Measurements from ENCODE around the gene CREB5.
"Not testable (repeated sequence)": the region's sequence is repeated elsewhere in the genome, so short reads cannot be mapped to it uniquely, and the experiment has no call there.

The CREB5 gene

GRCh38 chr7:28588602-28589001, 176.3 kb downstream of the CREB5 start:
- no peak for DNase-seq

DNA sequence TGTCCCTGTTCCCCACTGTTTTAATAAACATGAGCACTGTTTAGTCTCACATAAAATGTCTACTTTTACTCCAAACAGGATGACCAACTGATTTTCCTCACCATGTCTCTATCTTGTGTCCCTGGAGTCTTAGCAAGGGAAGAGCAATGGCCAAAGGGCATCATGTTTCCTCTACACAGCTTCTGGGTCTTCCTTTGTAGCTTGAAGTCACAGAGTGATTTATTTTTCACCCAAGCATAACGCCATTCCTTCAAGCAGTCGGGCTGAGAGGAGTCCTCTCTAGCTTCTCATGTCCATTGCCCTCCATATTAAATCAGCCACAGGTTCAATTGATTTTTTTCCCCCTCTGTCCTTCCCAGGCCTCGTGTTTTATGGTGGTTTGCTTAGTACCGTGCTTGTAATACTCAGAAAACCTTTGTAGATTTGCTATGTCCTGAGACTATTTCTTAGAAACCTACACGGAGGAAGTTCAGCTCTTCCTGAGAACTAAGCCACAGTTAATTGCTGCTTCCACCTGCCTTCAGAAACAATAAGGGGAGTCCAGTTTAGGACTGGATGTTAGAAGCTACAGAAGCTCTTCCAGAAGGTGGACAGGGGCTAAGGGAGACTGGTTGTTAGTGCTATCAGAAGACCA, 178.8 kb downstream of the CREB5 start:
- DNase-seq = no peak

DNA sequence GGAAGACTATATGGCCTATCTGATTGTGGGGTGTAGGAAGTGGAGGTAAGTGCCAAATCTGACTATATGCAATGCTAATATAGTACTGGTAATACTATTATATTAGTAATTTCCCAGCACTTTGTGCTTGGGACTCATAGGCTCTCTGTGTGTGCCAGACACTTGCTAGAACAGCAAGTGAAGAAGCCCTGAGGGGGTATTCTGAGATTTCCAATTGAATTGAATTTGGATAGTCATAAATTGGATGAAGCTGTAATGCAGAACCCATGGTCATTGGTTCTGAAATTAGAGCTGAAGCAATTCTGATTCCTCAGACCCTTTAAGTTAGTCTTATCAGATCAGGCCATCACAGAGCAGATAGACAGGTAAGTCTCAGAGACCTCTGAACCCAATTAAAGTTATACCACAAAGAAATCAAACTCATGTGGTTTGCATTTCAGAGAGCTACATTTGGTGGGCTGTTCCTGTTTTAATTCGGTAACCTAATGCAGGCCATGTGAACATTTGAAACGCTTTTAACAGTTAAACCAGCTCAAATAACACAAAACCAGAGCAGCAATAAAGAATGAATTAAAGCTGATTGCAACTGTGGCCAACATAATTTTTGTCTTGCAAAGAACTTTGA, 179.5 kb downstream of the CREB5 start:
- DNase-seq = no peak

DNA sequence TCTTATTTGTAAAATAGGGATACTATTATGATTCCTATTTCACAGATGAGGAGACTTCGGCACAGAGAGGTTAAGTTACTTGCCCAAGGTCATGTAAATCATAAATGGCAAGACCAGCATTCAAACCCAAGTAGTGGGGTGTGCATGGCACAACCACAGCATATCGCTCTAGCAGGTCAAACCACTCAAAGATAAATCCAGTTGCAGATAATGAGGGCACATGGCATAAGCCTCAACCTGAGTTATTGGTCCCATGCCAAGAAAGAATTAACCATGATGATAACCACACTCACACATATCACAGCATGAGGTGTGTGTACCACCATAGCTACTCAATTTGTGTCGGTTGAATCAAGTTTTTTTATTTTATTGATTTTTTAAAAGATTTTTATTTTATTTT, 180.5 kb downstream of the CREB5 start:
- DNase-seq = no peak

GRCh38 chr7:28595076-28595475, 182.8 kb downstream of the CREB5 start:
- DNase-seq = no peak

DNA sequence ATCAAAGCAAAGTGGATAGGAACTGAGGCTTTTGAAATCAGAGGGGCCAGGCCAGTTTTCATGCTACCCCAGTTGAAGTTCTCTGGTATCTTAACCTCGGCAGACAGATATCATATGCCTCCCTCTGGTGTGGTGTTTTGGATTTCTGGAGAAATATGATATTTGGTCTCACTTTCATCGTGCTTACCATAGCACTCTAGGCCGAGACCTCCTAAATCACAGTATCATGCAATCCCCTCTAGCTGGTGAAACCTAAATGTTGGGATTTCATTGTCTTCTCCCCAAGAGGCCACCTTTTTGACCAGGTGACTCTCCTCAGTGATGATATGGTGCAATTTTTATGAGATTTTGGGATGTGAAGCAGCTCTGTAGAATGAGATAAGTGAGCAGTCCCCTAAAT, 183.5 kb downstream of the CREB5 start:
- no peak for DNase-seq

DNA sequence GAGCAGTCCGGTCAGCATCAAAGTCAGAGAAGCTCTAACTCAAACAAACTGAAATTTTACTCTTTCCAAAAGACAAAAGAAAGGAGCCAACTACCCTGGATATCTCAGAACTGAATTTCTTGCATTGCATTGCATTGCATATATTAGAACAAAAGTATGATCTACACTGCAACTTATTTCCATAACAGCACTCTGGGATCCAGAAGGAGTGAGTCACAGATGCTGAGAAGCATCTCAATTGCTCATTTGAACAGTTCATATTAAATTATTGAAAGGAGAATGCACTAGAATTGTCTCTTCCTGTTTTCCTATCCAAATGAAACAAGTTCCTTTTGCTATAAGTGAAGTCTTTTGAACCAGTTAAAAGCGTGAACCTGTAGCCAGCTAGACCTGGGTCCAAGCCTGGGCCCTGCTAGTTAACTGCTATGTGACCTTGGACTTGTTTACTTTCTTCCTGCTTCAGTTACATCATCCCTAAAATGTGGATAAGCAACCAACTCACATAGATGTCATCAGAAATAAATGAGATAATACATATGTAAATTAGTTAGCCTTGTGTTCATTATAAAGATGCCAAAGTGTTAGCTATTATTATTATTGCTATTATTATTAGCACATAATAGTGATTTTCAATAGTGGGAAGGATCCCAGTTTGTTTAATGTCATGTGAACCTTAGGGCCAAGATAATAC, 184.1 kb downstream of the CREB5 start:
- no peak for DNase-seq

- no peak for DNase-seq
These were observed 185.0 kb downstream of the CREB5 start for GRCh38 chr7:28597284-28597683.

GRCh38 chr7:28598037-28598436, 185.7 kb downstream of the CREB5 start:
- not testable (repeated sequence) for DNase-seq

GRCh38 chr7:28598586-28598985, 186.3 kb downstream of the CREB5 start:
- no peak for DNase-seq

- no peak for DNase-seq
These were observed 187.1 kb downstream of the CREB5 start for GRCh38 chr7:28599411-28599810.

DNA sequence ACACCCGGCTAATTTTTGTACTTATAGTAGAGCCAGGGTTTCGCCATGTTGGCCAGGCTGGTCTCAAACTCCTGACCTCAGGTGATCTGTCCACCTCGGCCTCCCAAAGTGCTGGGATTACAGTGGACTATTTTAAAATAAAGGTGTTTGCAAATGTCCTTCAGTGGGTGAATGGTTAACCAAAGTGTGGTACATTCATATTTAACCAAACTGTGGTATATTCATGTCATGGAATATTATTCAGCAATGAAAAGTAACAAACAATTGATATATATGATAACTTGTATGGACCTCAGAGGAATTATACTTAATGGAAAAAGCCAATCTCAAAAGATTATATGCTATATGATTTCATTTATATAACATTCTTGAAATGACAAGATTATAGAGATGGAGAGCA, 190.0 kb downstream of the CREB5 start:
- DNase-seq = no peak

GRCh38 chr7:28605427-28606085, 193.2 kb downstream of the CREB5 start:
- no peak for DNase-seq

DNA sequence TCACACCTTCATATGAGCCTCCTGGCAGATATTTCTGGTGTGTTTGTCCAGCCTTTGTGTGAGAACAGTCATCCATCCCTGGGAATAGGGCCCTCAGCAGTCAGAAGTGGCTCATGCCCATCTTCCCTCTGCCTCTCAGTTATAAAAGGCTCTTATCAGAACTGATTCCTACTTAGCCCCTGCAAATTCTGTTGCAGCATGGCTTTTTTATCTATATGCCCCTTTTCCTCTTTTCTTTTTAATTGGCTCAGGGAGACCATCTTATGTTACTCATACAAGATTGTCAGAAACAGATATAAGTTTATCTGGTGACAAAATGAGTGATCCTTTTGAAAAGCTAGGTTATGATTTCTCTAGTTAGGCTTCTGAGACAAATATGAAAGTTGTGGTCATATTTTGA, 194.1 kb downstream of the CREB5 start:
- no peak for DNase-seq

DNA sequence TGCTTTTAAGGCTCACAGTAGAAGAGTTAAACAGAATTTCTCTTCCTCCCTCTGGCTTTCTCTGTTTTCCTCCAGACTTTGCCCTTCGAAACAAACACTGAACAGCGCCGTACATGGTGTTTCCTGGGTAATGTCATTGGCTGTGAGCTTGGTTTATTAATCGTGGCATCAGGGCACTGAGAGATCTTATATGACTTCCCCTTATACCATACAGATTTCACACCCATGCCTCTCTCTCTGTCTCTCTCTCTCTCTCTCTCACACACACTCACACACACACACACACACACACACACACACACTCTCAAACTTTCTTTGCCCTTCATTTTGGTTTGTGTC, 195.5 kb downstream of the CREB5 start:
- no peak for DNase-seq

- no peak for DNase-seq
These were observed 195.9 kb downstream of the CREB5 start for GRCh38 chr7:28608237-28608656.

GRCh38 chr7:28608731-28609130, 196.4 kb downstream of the CREB5 start:
- no peak for DNase-seq

DNA sequence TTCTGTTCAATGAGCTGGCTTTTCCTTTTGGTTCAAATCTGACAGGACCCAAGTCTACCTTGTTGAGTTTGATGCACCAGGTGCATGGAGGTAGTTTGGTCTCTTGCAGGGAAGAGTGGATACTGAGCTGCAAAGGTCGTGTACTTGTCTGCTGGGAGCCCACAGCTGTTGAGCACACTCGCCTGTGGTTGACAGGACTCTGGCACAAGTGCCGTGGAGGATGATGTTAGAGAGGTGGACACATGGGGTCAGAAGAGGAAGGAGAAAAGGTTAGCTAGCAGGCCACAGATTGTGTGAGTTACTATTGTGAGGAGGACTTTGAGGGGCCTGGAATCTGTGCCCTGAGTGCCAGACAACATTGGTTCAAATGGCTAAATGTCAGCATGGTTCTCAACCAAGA, 197.3 kb downstream of the CREB5 start:
- no peak for DNase-seq

GRCh38 chr7:28611399-28611897, 199.1 kb downstream of the CREB5 start:
- DNase-seq = not testable (repeated sequence)

DNA sequence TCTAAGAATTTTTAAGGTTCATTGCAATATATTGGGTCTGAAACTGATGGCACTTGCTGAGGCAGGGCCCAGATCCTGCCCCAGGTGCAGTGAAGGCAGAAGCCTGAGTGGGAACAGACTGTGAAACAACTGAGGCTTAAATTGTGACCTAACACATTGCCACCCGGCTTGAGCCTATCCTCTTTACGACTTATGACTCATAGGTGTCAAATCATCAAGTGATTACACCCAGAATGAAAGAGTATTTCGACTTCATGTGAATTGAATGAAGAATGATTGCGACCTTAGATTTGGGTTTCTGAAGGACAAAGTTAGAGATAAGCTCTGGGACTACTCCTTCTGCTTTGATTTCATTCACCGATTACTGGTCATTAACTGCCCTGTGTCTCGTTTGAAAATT, 200.9 kb downstream of the CREB5 start:
- no peak for DNase-seq

- DNase-seq = no peak
These were observed 202.8 kb downstream of the CREB5 start for GRCh38 chr7:28615091-28615490.

DNA sequence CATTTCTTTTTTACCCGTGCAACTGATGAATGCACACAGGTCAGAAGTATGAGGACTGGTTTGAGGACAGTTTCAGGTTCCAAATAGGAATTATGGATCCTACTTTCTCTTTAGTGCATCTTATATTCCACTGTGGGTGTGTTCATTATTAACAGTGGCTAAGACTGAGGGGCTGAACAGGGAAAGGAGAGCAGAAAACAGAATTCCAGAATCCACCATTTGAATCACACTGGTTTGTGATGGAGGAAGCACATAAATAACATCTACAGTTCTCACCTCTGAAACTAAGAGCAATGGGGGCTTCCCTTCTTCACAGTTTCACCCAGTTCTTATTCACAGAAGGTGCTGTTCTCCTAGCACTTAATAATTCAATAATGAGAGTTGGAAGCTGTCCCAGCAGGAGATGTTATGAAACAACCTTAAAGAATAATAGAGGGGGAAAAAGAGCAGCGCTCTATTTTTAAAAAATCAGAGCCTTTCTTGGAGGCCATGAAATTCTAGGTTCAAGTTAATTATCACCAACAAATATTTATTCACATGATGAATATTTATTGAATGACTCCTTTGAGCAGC, 205.1 kb downstream of the CREB5 start:
- DNase-seq = no peak

DNA sequence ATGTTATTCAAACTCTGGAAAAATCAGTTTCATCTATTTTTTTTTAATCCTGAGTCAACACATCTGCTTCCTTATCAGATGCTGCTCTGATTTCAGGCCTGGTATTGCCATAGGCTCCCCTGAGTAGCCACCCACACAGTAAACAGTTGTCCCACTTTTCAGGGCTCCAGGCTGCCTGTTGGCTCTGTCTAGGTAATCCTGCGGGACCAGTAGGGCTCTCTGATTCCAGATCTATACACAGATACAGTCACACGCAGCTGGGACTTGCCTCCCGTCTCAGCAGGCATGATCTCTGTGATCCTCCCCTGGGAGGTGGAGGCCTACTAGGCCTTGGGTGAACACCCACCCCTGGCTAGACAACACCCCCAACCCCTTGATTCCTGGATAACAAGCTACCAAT, 206.1 kb downstream of the CREB5 start:
- no peak for DNase-seq

DNA sequence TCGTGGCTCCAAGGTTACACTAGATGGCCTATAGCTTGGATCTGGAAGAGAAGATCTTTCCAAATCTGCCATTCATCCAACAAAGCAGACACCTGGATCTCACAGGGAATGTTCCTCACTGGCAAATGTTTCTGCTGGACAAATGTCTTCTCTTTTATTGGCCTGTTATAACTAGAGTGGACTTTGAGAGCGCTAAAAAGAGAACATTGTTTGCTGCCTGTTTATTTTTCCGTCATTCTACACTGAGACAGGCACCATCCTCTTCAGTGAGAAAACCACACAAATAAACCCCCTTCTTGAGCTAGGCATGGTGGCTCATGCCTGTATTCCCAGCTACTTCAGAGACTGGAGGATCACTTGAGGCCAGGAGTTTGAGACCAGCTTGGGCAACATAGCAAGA, 206.9 kb downstream of the CREB5 start:
- DNase-seq = no peak

All from NCI-H1436 treated with DMSO at 0.1 percent for 48 hours (cell line).